Activated CD4-positive, alpha-beta T cell treated with anti-CD3 and anti-CD28 coated beads, Interleukin-2, amount 10 ng/mL, durations not matched to agents 7 days and 5 days (primary cell): ENCODE measurements around the gene PPM1K. TPM values are rescaled to one million over a fixed set of nuclear protein-coding genes. Genes with fewer than 3 reads are reported as not detected.

Experiments used
- CTCF ChIA-PET: fragments of 350-600 bp; sonication (Branson Sonifier 250); formaldehyde crosslinking; loops from one replicate; lab custom pipeline; 2021; ENCODE audit warnings: antibody characterized with exemption; lab: Charles Lee
- POLR2A ChIA-PET: fragments of 350-600 bp; sonication (Branson Sonifier 250); formaldehyde crosslinking; loops from one replicate; lab custom pipeline; 2021; ENCODE audit warnings: antibody characterized with exemption; lab: Charles Lee
- DNase-seq: peaks from one replicate; pipeline ENCODE4 v3.0.0-alpha.2; 2020
- H3K27ac Mint-ChIP-seq: one replicate; pipeline ENCODE4 v1.8.0; 2021; ENCODE audit warnings: mild to moderate bottlenecking, moderate library complexity, mixed read lengths
- H3K27me3 Mint-ChIP-seq: one replicate; pipeline ENCODE4 v1.8.0; 2021; ENCODE audit warnings: mixed read lengths
- H3K36me3 Mint-ChIP-seq: one replicate; pipeline ENCODE4 v1.8.0; 2021; ENCODE audit warnings: low read depth, mixed read lengths
- H3K4me1 Mint-ChIP-seq: one replicate; pipeline ENCODE4 v1.8.0; 2021; ENCODE audit warnings: mixed read lengths
- H3K4me3 Mint-ChIP-seq: one replicate; pipeline ENCODE4 v1.8.0; 2021; ENCODE audit warnings: mild to moderate bottlenecking, moderate library complexity, mixed read lengths
- H3K9me3 Mint-ChIP-seq: one replicate; pipeline ENCODE4 v1.8.0; 2021; ENCODE audit warnings: mixed read lengths
- total RNA-seq, 2 experiments: library from RNA; stranded (reverse); gene quantifications; one replicate each; pipeline ENCODE4 v1.2.3, GENCODE V29; 2021

PPM1K gene
- total RNA-seq, 2 experiments from 2014 or later: 58.4 to 68.5 TPM

GRCh38 chr4:88296413-88297211 lies 12.3 kb upstream of the PPM1K start:
- Mint-ChIP-seq H3K27ac (no peak overlapping the region), H3K27me3 (peaks cover 2% of the 10 kb centered on the region), H3K36me3 (no peaks in the 10 kb centered on the region), H3K9me3 (no peaks in the 10 kb centered on the region), H3K4me1 (no peaks in the 10 kb centered on the region), H3K4me3 (no peak overlapping the region)
- CTCF ChIA-PET: interaction anchor here (1.1 kb wide), 1 partner anchor 21 kb away, joined by 3 read pairs; no protein-coding TSS in a partner anchor
- no peak for DNase-seq
- POLR2A ChIA-PET: no interaction called here

GRCh38 chr4:88295656-88296055 lies 11.3 kb upstream of the PPM1K start:
- Mint-ChIP-seq H3K9me3 (no peaks in the 10 kb centered on the region), H3K4me3 (no peak overlapping the region), H3K4me1 (no peaks in the 10 kb centered on the region), H3K36me3 (no peaks in the 10 kb centered on the region), H3K27ac (no peak overlapping the region), H3K27me3 (peaks cover 2% of the 10 kb centered on the region)
- no peak for DNase-seq
- POLR2A ChIA-PET: no interaction called here
- CTCF ChIA-PET: interaction anchor here (1.2 kb wide), 1 partner anchor 11 kb away, joined by 4 read pairs; the partner anchor contains the start of gene PPM1K

GRCh38 chr4:88291003-88291402 lies 6.6 kb upstream of the PPM1K start:
- ChIA-PET POLR2A (no interaction called here), CTCF (interaction anchor here (0.9 kb wide), 1 partner anchor 14 kb away, joined by 3 read pairs; no protein-coding TSS in a partner anchor)
- H3K36me3 Mint-ChIP-seq: no peaks in the 10 kb centered on the region
- peaks cover 6% of the 10 kb centered on the region for H3K4me1 Mint-ChIP-seq
- DNase-seq: no peak
- H3K27ac Mint-ChIP-seq: no peak overlapping the region
- H3K27me3 Mint-ChIP-seq: no peaks in the 10 kb centered on the region
- H3K9me3 Mint-ChIP-seq: no peaks in the 10 kb centered on the region
- H3K4me3 Mint-ChIP-seq: no peak overlapping the region

- H3K9me3 Mint-ChIP-seq: no peaks in the 10 kb centered on the region
- DNase-seq: no peak
- no peak overlapping the region for H3K27ac Mint-ChIP-seq
- peaks cover 15% of the 10 kb centered on the region for H3K36me3 Mint-ChIP-seq
- POLR2A ChIA-PET: no interaction called here
- H3K27me3 Mint-ChIP-seq: no peaks in the 10 kb centered on the region
- peaks cover 21% of the 10 kb centered on the region for H3K4me1 Mint-ChIP-seq
- CTCF ChIA-PET: interaction anchor here (0.9 to 2.2 kb wide), 5 partner anchors 8 to 92 kb away, joined by 3 to 5 read pairs (median 4); partner anchors contain the start of gene HERC6
- H3K4me3 Mint-ChIP-seq: no peak overlapping the region
Measured at GRCh38 chr4:88286897-88287296, 2.5 kb upstream of the PPM1K start.

GRCh38 chr4:88285235-88285653 lies 883 bp upstream of the PPM1K start:
- H3K4me3 Mint-ChIP-seq: peak overlapping the region; percentile 96
- CTCF ChIA-PET: interaction anchor here (0.6 to 2.2 kb wide), 9 partner anchors 12 to 1013 kb away, joined by 3 to 9 read pairs (median 3); partner anchors contain the start of gene HERC5

GRCh38 chr4:88283661-88284438 lies 511 bp downstream of the PPM1K start:
- Mint-ChIP-seq H3K9me3 (no peaks in the 10 kb centered on the region), H3K4me3 (peak overlapping the region; percentile 96), H3K36me3 (peaks cover 37% of the 10 kb centered on the region), H3K27ac (peak overlapping the region; percentile 100), H3K4me1 (peaks cover 45% of the 10 kb centered on the region), H3K27me3 (no peaks in the 10 kb centered on the region)
- peak; percentile 72 for DNase-seq
- POLR2A ChIA-PET: interaction anchor here (0.6 to 2.3 kb wide), 7 partner anchors 11 to 975 kb away, joined by 3 to 10 read pairs (median 3); partner anchors contain the start of gene HERC5
- CTCF ChIA-PET: interaction anchor here (0.8 to 2.2 kb wide), 11 partner anchors 11 to 1015 kb away, joined by 3 to 9 read pairs (median 4); partner anchors contain the start of genes HERC5 and HERC6

More at GRCh38 chr4:88285235-88285653, 883 bp upstream of the PPM1K start:
- Mint-ChIP-seq H3K27ac (peak overlapping the region; percentile 100), H3K36me3 (peaks cover 29% of the 10 kb centered on the region), H3K27me3 (no peaks in the 10 kb centered on the region), H3K4me1 (peaks cover 35% of the 10 kb centered on the region), H3K9me3 (no peaks in the 10 kb centered on the region)
- no peak for DNase-seq
- POLR2A ChIA-PET: interaction anchor here (0.6 to 2.3 kb wide), 4 partner anchors 12 to 1009 kb away, joined by 3 to 10 read pairs (median 4); partner anchors contain the start of gene HERC5

- DNase-seq: no peak
- no peak overlapping the region for H3K4me3 Mint-ChIP-seq
- H3K27ac Mint-ChIP-seq: peak overlapping the region; percentile 19
- H3K4me1 Mint-ChIP-seq: peaks cover 55% of the 10 kb centered on the region
- no peaks in the 10 kb centered on the region for H3K27me3 Mint-ChIP-seq
- no peaks in the 10 kb centered on the region for H3K9me3 Mint-ChIP-seq
- POLR2A ChIA-PET: interaction anchor here (0.7 kb wide), 1 partner anchor 246 kb away, joined by 3 read pairs; no protein-coding TSS in a partner anchor
- CTCF ChIA-PET: interaction anchor here (1.0 to 1.4 kb wide), 3 partner anchors 25 to 175 kb away, joined by 3 to 4 read pairs (median 3); no protein-coding TSS in a partner anchor
- peaks cover 64% of the 10 kb centered on the region for H3K36me3 Mint-ChIP-seq
Measured at GRCh38 chr4:88280228-88280795, 4.0 kb downstream of the PPM1K start.

GRCh38 chr4:88277711-88278225 lies 6.6 kb downstream of the PPM1K start:
- H3K27me3 Mint-ChIP-seq: no peaks in the 10 kb centered on the region
- ChIA-PET POLR2A (no interaction called here), CTCF (interaction anchor here (0.7 to 1.7 kb wide), 6 partner anchors 10 to 238 kb away, joined by 3 to 5 read pairs (median 4); no protein-coding TSS in a partner anchor)
- no peak overlapping the region for H3K4me3 Mint-ChIP-seq
- peaks cover 56% of the 10 kb centered on the region for H3K4me1 Mint-ChIP-seq
- peaks cover 62% of the 10 kb centered on the region for H3K36me3 Mint-ChIP-seq
- DNase-seq: no peak
- H3K9me3 Mint-ChIP-seq: no peaks in the 10 kb centered on the region
- no peak overlapping the region for H3K27ac Mint-ChIP-seq

- Mint-ChIP-seq H3K27me3 (no peaks in the 10 kb centered on the region), H3K4me1 (peaks cover 51% of the 10 kb centered on the region), H3K36me3 (peaks cover 59% of the 10 kb centered on the region), H3K9me3 (no peaks in the 10 kb centered on the region), H3K4me3 (no peak overlapping the region), H3K27ac (no peak overlapping the region)
- POLR2A ChIA-PET: no interaction called here
- CTCF ChIA-PET: interaction anchor here (0.6 to 1.6 kb wide), 5 partner anchors 11 to 431 kb away, joined by 3 to 5 read pairs (median 3); no protein-coding TSS in a partner anchor
- DNase-seq: no peak
Measured at GRCh38 chr4:88276952-88277710, 7.2 kb downstream of the PPM1K start.

- no peak overlapping the region for H3K27ac Mint-ChIP-seq
- H3K36me3 Mint-ChIP-seq: peaks cover 57% of the 10 kb centered on the region
Measured at GRCh38 chr4:88275949-88276515, 8.3 kb downstream of the PPM1K start.

GRCh38 chr4:88275516-88275915 lies 8.8 kb downstream of the PPM1K start:
- Mint-ChIP-seq H3K4me1 (peaks cover 39% of the 10 kb centered on the region), H3K4me3 (no peak overlapping the region), H3K27ac (no peak overlapping the region), H3K27me3 (no peaks in the 10 kb centered on the region), H3K9me3 (no peaks in the 10 kb centered on the region), H3K36me3 (peaks cover 57% of the 10 kb centered on the region)
- POLR2A ChIA-PET: no interaction called here
- DNase-seq: no peak
- CTCF ChIA-PET: no interaction called here

More at GRCh38 chr4:88275949-88276515, 8.3 kb downstream of the PPM1K start:
- no peak overlapping the region for H3K4me3 Mint-ChIP-seq
- H3K9me3 Mint-ChIP-seq: no peaks in the 10 kb centered on the region
- DNase-seq: no peak
- ChIA-PET CTCF (interaction anchor here (0.6 kb wide), 1 partner anchor 30 kb away, joined by 3 read pairs; no protein-coding TSS in a partner anchor), POLR2A (no interaction called here)
- H3K4me1 Mint-ChIP-seq: peaks cover 42% of the 10 kb centered on the region
- H3K27me3 Mint-ChIP-seq: no peaks in the 10 kb centered on the region
